Tibial artery (tissue), 4 donors: ENCODE results near the gene SOWAHC.

Source experiments
- DNase-seq, 2 donors: peaks; one replicate each; pipeline ENCODE4 v3.0.0-alpha.2; 2019
- H3K27ac ChIP-seq, 2 donors: fragments of 200-600 bp; sonication (generic) in 1 of 2; 1 replicate in 1 of 2; 2 replicates in 1 of 2; pipeline ENCODE4 v1.5.1; 2018 to 2019; ENCODE audit warnings: mild to moderate bottlenecking in 1 of 2
- H3K27me3 ChIP-seq, 2 donors: fragments of 200-600 bp; sonication (generic) in 1 of 2; one replicate each; pipeline versions ENCODE4 v1.5.1 to v1.6.0; 2016 to 2019
- H3K36me3 ChIP-seq, 3 donors: fragments of 200-600 bp; sonication (generic) in 2 of 3; one replicate each; pipeline ENCODE4 v1.5.1; 2016 to 2019; ENCODE audit warnings: mild to moderate bottlenecking in 2 of 3
- H3K4me1 ChIP-seq, 4 donors: fragments of 200-600 bp; sonication (generic) in 2 of 4; 1 replicate in 3 of 4; 2 replicates in 1 of 4; pipeline ENCODE4 v1.5.1; 2016 to 2019
- H3K4me3 ChIP-seq, 2 donors: fragments of 200-600 bp; sonication (generic) in 1 of 2; 1 replicate in 1 of 2; 2 replicates in 1 of 2; pipeline ENCODE4 v1.5.1; 2018 to 2019; ENCODE audit warnings: mild to moderate bottlenecking in 2 of 2
- H3K9me3 ChIP-seq, 3 donors: fragments of 200-600 bp; sonication (generic) in 1 of 3; one replicate each; pipeline ENCODE4 v1.5.1; 2016 to 2019
- CTCF ChIP-seq, 2 experiments: fragments of 200-600 bp in 1 of 2; fragments of 450-650 bp in 1 of 2; IDR thresholded peaks; one replicate each; pipeline ENCODE4 v1.5.1; 2017 to 2019; ENCODE audit warnings: antibody characterized with exemption in 2 of 2, mild to moderate bottlenecking in 1 of 2, moderate library complexity in 1 of 2
- intact Hi-C: fragments of 100-400 bp; cut with DNase I; formaldehyde crosslinking; loops from one replicate; pipeline ENCODE4 v1.15.0; 2023; ENCODE audit warnings: low total_unique reads

Gene SOWAHC

GRCh38 chr2:109644571-109645275 is 30.6 kb downstream of the SOWAHC start:
- no peak for TF ChIP-seq CTCF (IDR thresholded peaks at IDR 0.05)
- Histone ChIP-seq H3K4me1 (peaks cover 0 to 44% (median 36%) of the 10 kb centered on the region in 4 donors), H3K9me3 (no peaks in the 10 kb centered on the region), H3K4me3 (no peak overlapping the region), H3K36me3 (no peaks in the 10 kb centered on the region), H3K27me3 (no peaks in the 10 kb centered on the region), H3K27ac (peak overlapping the region; percentile 81 to 84)
- intact Hi-C loops = loop anchor here (10.0 kb wide), 1 partner anchor 50 kb away; no protein-coding TSS in a partner anchor
- DNase-seq = peak in 1 of 2 donors; percentile 77

GRCh38 chr2:109645412-109646184 is 31.4 kb downstream of the SOWAHC start:
- TF ChIP-seq CTCF (IDR thresholded peaks at IDR 0.05) = no peak
- H3K36me3 ChIP-seq = no peaks in the 10 kb centered on the region
- intact Hi-C loops = loop anchor here (10.0 kb wide), 1 partner anchor 49 kb away; no protein-coding TSS in a partner anchor
- peak overlapping the region; percentile 81 to 84 for H3K27ac ChIP-seq
- DNase-seq = no peak
- H3K9me3 ChIP-seq = no peaks in the 10 kb centered on the region
- H3K4me3 ChIP-seq = no peak overlapping the region
- no peaks in the 10 kb centered on the region for H3K27me3 ChIP-seq
- peaks cover 0 to 44% (median 36%) of the 10 kb centered on the region in 4 donors for H3K4me1 ChIP-seq

DNA sequence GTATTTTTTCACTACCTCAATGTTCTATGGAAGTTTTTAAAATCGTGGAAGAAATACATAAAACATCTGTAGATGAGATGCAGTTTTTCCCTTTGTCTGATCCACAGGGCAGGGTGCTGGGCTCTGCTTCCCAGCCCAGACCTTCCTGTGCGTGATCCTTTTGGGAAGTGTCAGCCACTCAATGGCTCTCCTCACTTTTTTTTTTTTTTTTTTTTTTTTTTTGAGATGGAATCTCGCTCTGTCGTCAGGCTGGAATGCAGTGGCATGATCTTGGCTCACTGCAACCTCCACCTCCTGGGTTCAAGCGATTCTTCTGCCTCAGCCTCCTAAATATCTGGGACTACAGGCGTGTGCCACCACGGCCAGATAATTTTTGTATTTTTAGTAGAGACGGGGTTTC is 32.8 kb downstream of the SOWAHC start:
- H3K27me3 ChIP-seq = no peaks in the 10 kb centered on the region
- H3K27ac ChIP-seq = peak overlapping the region; percentile 73 to 84
- no peak overlapping the region for H3K4me3 ChIP-seq
- no peak for DNase-seq
- TF ChIP-seq CTCF (IDR thresholded peaks at IDR 0.05) = no peak
- H3K4me1 ChIP-seq = peaks cover 0 to 55% (median 39%) of the 10 kb centered on the region in 4 donors
- H3K36me3 ChIP-seq = no peaks in the 10 kb centered on the region
- intact Hi-C loops = loop anchor here (10.0 kb wide), 1 partner anchor 48 kb away; no protein-coding TSS in a partner anchor
- H3K9me3 ChIP-seq = no peaks in the 10 kb centered on the region

- H3K36me3 ChIP-seq = no peaks in the 10 kb centered on the region
- intact Hi-C loops = loop anchor here (10.0 kb wide), 1 partner anchor 47 kb away; no protein-coding TSS in a partner anchor
- peak overlapping the region; percentile 19 to 37 for H3K4me3 ChIP-seq
- peaks cover 0 to 57% (median 39%) of the 10 kb centered on the region in 4 donors for H3K4me1 ChIP-seq
- no peak for TF ChIP-seq CTCF (IDR thresholded peaks at IDR 0.05)
- DNase-seq = peak; percentile 36 to 81
- H3K27ac ChIP-seq = peak overlapping the region; percentile 73 to 84
- no peaks in the 10 kb centered on the region for H3K27me3 ChIP-seq
- H3K9me3 ChIP-seq = no peaks in the 10 kb centered on the region
These were observed 33.5 kb downstream of the SOWAHC start for GRCh38 chr2:109647636-109648035.

- peak; percentile 38 to 75 for DNase-seq
- TF ChIP-seq CTCF (IDR thresholded peaks at IDR 0.05) = no peak
These were observed 33.9 kb downstream of the SOWAHC start for GRCh38 chr2:109648041-109648527.

More at GRCh38 chr2:109648041-109648527, 33.9 kb downstream of the SOWAHC start:
- Histone ChIP-seq H3K4me1 (peaks cover 0 to 57% (median 39%) of the 10 kb centered on the region in 4 donors), H3K4me3 (peak overlapping the region; percentile 19 to 37), H3K36me3 (no peaks in the 10 kb centered on the region), H3K27ac (peak overlapping the region; percentile 73 to 84), H3K27me3 (no peaks in the 10 kb centered on the region), H3K9me3 (no peaks in the 10 kb centered on the region)
- intact Hi-C loops = loop anchor here (10.0 kb wide), 1 partner anchor 47 kb away; no protein-coding TSS in a partner anchor
